ENCODE results near the gene CAPG. TPM values are rescaled to one million over a fixed set of nuclear protein-coding genes. Genes with fewer than 3 reads are reported as not detected.

Gene CAPG
- total and polyA plus RNA-seq, 9 of the 15 experiments (the other 6 are each of a cell fraction or from before 2014, with no cell fraction given): 10.6 to 90.4 (median 56.0) TPM

GRCh38 chr2:85430752-85431569 is 20.8 kb upstream of the CAPG start:
- no peak for ATAC-seq
- Histone ChIP-seq H3K4me2 (ENCODE audit: insufficient read depth, low read length) (no peak overlapping the region), H4K20me1 (replicated peaks; ENCODE audit: control insufficient read depth, insufficient read depth, low read length) (no peaks in the 10 kb centered on the region), H3K27me3 (ENCODE audit: control insufficient read depth in 2 of 2, insufficient read depth in 2 of 2, low read length in 2 of 2) (no peaks in the 10 kb centered on the region), H3K9me3 (replicated peaks; ENCODE audit: control insufficient read depth, insufficient read depth, low read depth, low read length) (no peaks in the 10 kb centered on the region), H3K27ac (ENCODE audit: extremely low read depth, low read depth, low read length) (no peak overlapping the region), H3K4me1 (replicated peaks in 1 of 2; ENCODE audit: control insufficient read depth in 2 of 2, insufficient read depth in 2 of 2, low read length in 2 of 2) (peaks cover 33 to 54% of the 10 kb centered on the region in 2 experiments), H3K36me3 (ENCODE audit: control insufficient read depth, insufficient read depth, low read length) (no peaks in the 10 kb centered on the region), H3K79me2 (ENCODE audit: control insufficient read depth, insufficient read depth, low read length) (no peaks in the 10 kb centered on the region), H3K9ac (ENCODE audit: insufficient read depth in 1 of 2, low read depth in 2 of 2, low read length in 2 of 2) (peak overlapping the region in 1 of 2 experiments; percentile 33; a peak in 1 of 4 replicates), H3K9me1 (ENCODE audit: control insufficient read depth, insufficient read depth, low read length) (no peaks in the 10 kb centered on the region), H3K4me3 (no peak overlapping the region), H2AFZ (ENCODE audit: low read depth, low read length) (no peak overlapping the region)
- TF ChIP-seq POLR2AphosphoS2 (IDR thresholded peaks at IDR 0.05; ENCODE audit: low read length): no peak
- no peak for TF ChIP-seq NFATC3 (IDR thresholded peaks at IDR 0.05)
- 0 out of 2 replicates have a peak, but pooled peaks have one; percentile 17 for TF ChIP-seq PKNOX1 (IDR thresholded peaks at IDR 0.05)
- no peak for TF ChIP-seq HDAC2 (IDR thresholded peaks at IDR 0.05)
- TF ChIP-seq ILK (tag; IDR thresholded peaks at IDR 0.05; ENCODE audit: borderline replicate concordance, low read depth): no peak
- no peak for TF ChIP-seq CSDE1 (IDR thresholded peaks at IDR 0.05)
- TF ChIP-seq RFX1 (IDR thresholded peaks at IDR 0.05): peak; percentile 88
- ChIA-PET POLR2A (interaction anchor here (0.6 to 63.9 kb wide), 5 partner anchors 9 to 364 kb away, joined by 3 to 1576 read pairs (median 3); partner anchors contain the start of genes GGCX and MAT2A), CTCF (ENCODE audit: low intra/inter-chr PET ratio) (no interaction called here)
- WGBS (ENCODE audit: insufficient coverage, low coverage, missing lambda C conversion rate): 77% methylated on average over 7 of the region's 16 CpGs
- no TSS peak for BruUV-seq (replicated peaks)
- in situ Hi-C loops (cut with MboI) (no loop called here), intact Hi-C loops (cut with micrococcal nuclease) (no loop called here)
- no peak for DNase-seq (ENCODE audit: extremely low read depth in 1 of 4, low spot score in 3 of 4)
- FAIRE-seq: no peak
